OCI-LY1 (cell line): ENCODE data around the gene ETV5.

Experiments used
- H2AFZ ChIP-seq: fragments of 200-600 bp; sonication (generic), shearing (Covaris generic); 2 replicates; pipeline ENCODE4 v1.6.0; 2014; ENCODE audit warnings: antibody characterized with exemption, mild to moderate bottlenecking, low read length
- H3F3A ChIP-seq: fragments of 200-600 bp; sonication (generic), shearing (Covaris generic); 2 replicates; pipeline ENCODE4 v1.6.0; 2014; ENCODE audit warnings: mild to moderate bottlenecking, antibody characterized with exemption, low read length, moderate library complexity; ENCODE audit not compliant: insufficient read depth
- H3K27ac ChIP-seq: fragments of 200-600 bp; sonication (generic); 2 replicates; pipeline ENCODE4 v1.5.1; 2014; ENCODE audit warnings: low read length, mixed run types, mild to moderate bottlenecking, low read depth; ENCODE audit not compliant: poor library complexity, severe bottlenecking
- H3K27me3 ChIP-seq: fragments of 200-600 bp; sonication (generic); 2 replicates; pipeline ENCODE4 v1.6.0; 2014; ENCODE audit warnings: antibody characterized with exemption, mild to moderate bottlenecking, low read length, moderate library complexity; ENCODE audit not compliant: insufficient read depth
- H3K36me3 ChIP-seq: fragments of 200-600 bp; sonication (generic); 2 replicates; pipeline ENCODE4 v1.6.1; 2014; ENCODE audit warnings: mild to moderate bottlenecking, antibody characterized with exemption, low read length, moderate library complexity, mixed read lengths; ENCODE audit not compliant: insufficient read depth
- H3K4me1 ChIP-seq: fragments of 200-600 bp; sonication (generic); 2 replicates; pipeline ENCODE4 v1.5.1; 2014; ENCODE audit warnings: mild to moderate bottlenecking, low read length, moderate library complexity; ENCODE audit not compliant: insufficient read depth, severe bottlenecking
- H3K4me2 ChIP-seq: fragments of 200-600 bp; sonication (generic), shearing (Covaris generic); 2 replicates; pipeline ENCODE4 v1.6.1; 2014; ENCODE audit warnings: low read length
- H3K4me3 ChIP-seq: fragments of 200-600 bp; sonication (generic); 2 replicates; pipeline ENCODE4 v1.5.1; 2014; ENCODE audit warnings: low read length, low read depth, mild to moderate bottlenecking, mixed read lengths; ENCODE audit not compliant: poor library complexity, severe bottlenecking
- H3K79me2 ChIP-seq: fragments of 200-600 bp; shearing (Covaris generic); 2 replicates; pipeline ENCODE4 v1.6.1; 2016; ENCODE audit warnings: mixed run types, low read length, mixed read lengths; ENCODE audit not compliant: insufficient read depth
- H3K9ac ChIP-seq: fragments of 200-600 bp; sonication (generic), shearing (Covaris generic); 2 replicates; pipeline ENCODE4 v1.6.1; 2014; ENCODE audit warnings: mild to moderate bottlenecking, low read length, mixed read lengths
- H3K9me2 ChIP-seq: fragments of 200-600 bp; sonication (generic), shearing (Covaris generic); 2 replicates; pipeline ENCODE4 v1.6.1; 2014; ENCODE audit warnings: low read depth, mild to moderate bottlenecking, low read length, mixed read lengths
- H3K9me3 ChIP-seq: fragments of 200-600 bp; shearing (Covaris generic); 2 replicates; pipeline ENCODE4 v1.6.1; 2014; ENCODE audit warnings: low read length, mixed read lengths
- H4K20me1 ChIP-seq: fragments of 200-600 bp; sonication (generic), shearing (Covaris generic); 2 replicates; pipeline ENCODE4 v1.6.0; 2016; ENCODE audit warnings: mild to moderate bottlenecking, low read length; ENCODE audit not compliant: insufficient read depth
- EZH2 ChIP-seq: fragments of 200-600 bp; sonication (generic), shearing (Covaris generic); IDR thresholded peaks from 2 replicates; pipeline ENCODE4 v1.8.0; 2017; ENCODE audit warnings: borderline replicate concordance, mixed run types, mild to moderate bottlenecking, antibody characterized with exemption, low read length, moderate library complexity, mixed read lengths
- TF ChIP-seq, protein P1 (sequence below): fragments of 200-600 bp; sonication (generic), shearing (Covaris generic); IDR thresholded peaks from 2 replicates; pipeline ENCODE4 v1.5.1; 2017; ENCODE audit warnings: mild to moderate bottlenecking, antibody characterized with exemption, low read length, moderate library complexity, mixed read lengths

Gene ETV5

DNA sequence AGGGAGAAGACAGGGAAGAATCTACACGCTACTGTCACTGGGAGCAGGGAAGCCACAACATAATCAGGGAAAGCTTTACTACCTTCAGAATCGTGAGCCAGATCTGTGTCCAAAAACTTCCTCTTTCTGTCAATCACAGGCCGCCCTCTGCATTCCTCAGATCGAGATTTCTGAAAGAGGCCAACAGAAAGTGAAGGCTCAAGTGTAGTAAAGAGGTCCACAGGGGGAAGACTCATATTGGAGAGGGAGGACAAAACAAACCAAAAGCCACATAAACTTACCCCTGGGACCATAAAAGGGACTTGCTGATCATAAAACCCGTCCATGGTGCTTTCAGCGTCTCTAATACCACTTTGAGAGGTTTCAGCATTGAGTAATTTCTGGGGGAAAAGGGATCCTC, 3.3 kb downstream of the ETV5 start:
- H4K20me1 ChIP-seq: no peaks in the 10 kb centered on the region
- H2AFZ ChIP-seq: no peak overlapping the region
- H3K9ac ChIP-seq: no peak overlapping the region
- peaks cover 22% of the 10 kb centered on the region for H3K4me1 ChIP-seq
- H3K27ac ChIP-seq: no peak overlapping the region
- no peaks in the 10 kb centered on the region for H3K9me2 ChIP-seq
- no peaks in the 10 kb centered on the region for H3K79me2 ChIP-seq
- peaks cover 18% of the 10 kb centered on the region; the same call in 1 of the 2 replicates for H3K27me3 ChIP-seq
- H3K9me3 ChIP-seq: no peaks in the 10 kb centered on the region
- TF ChIP-seq EZH2: no peak
- TF ChIP-seq, protein P1, sequence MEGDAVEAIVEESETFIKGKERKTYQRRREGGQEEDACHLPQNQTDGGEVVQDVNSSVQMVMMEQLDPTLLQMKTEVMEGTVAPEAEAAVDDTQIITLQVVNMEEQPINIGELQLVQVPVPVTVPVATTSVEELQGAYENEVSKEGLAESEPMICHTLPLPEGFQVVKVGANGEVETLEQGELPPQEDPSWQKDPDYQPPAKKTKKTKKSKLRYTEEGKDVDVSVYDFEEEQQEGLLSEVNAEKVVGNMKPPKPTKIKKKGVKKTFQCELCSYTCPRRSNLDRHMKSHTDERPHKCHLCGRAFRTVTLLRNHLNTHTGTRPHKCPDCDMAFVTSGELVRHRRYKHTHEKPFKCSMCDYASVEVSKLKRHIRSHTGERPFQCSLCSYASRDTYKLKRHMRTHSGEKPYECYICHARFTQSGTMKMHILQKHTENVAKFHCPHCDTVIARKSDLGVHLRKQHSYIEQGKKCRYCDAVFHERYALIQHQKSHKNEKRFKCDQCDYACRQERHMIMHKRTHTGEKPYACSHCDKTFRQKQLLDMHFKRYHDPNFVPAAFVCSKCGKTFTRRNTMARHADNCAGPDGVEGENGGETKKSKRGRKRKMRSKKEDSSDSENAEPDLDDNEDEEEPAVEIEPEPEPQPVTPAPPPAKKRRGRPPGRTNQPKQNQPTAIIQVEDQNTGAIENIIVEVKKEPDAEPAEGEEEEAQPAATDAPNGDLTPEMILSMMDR: no peak
- no peaks in the 10 kb centered on the region for H3F3A ChIP-seq
- H3K36me3 ChIP-seq: no peaks in the 10 kb centered on the region
- H3K4me2 ChIP-seq: no peak overlapping the region
- H3K4me3 ChIP-seq: no peak overlapping the region

DNA sequence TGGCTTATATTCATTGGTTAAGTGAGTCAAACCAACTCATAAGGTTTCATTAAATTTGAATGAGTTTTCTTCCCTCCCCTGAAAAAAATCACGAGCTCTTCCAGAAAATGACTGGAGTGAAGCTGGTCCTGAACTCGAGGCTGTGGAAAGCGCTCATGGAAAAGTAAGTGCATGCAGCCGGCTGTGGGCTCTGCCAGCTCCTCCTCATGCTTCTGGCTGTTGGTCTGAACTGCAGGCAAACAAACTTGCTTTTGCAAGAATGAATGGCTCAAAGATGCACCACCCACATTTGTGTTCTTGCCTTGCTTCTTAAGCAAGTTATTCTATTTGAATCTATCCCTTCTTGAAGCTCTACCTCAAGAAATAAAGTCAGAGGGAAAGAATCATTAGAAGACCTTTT, 6.2 kb downstream of the ETV5 start:
- Histone ChIP-seq H3K9ac (no peak overlapping the region), H3K27me3 (0 out of 2 replicates have a peak, but pooled peaks cover 9% of the 10 kb centered on the region), H3F3A (no peaks in the 10 kb centered on the region), H3K9me3 (no peaks in the 10 kb centered on the region), H2AFZ (no peak overlapping the region), H4K20me1 (no peaks in the 10 kb centered on the region), H3K36me3 (no peaks in the 10 kb centered on the region), H3K4me1 (no peaks in the 10 kb centered on the region), H3K4me3 (no peak overlapping the region), H3K4me2 (no peak overlapping the region), H3K79me2 (no peaks in the 10 kb centered on the region), H3K27ac (no peak overlapping the region), H3K9me2 (no peaks in the 10 kb centered on the region)
- TF ChIP-seq, protein P1: no peak
- no peak for TF ChIP-seq EZH2

DNA sequence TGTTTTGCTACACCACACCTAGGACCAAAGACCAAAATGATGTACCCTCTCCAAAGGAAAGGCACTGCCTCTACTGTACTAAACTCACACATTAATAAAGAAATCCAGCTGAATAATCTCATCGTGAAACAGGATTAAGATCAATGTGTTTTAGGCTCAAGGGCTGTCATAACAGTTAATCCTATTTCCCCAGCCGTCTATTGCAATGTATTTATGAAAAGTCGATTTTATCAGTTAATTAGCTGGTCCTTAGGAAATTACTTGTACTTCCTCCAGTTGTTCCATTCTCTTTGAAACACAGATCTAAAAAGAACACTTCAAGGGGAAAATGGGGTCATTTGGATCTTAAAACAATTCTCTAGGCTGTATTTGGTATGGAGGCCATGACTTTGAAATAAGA, 8.5 kb downstream of the ETV5 start:
- 0 out of 2 replicates have a peak, but pooled peaks cover 9% of the 10 kb centered on the region for H3K27me3 ChIP-seq
- TF ChIP-seq, protein P1: no peak
- no peak for TF ChIP-seq EZH2
- no peaks in the 10 kb centered on the region for H4K20me1 ChIP-seq

More for the DNA sequence above, 8.5 kb downstream of the ETV5 start:
- Histone ChIP-seq H3F3A (no peaks in the 10 kb centered on the region), H3K4me2 (no peak overlapping the region), H2AFZ (no peak overlapping the region), H3K9me3 (no peaks in the 10 kb centered on the region), H3K9ac (no peak overlapping the region), H3K9me2 (no peaks in the 10 kb centered on the region), H3K4me3 (no peak overlapping the region), H3K27ac (no peak overlapping the region), H3K36me3 (no peaks in the 10 kb centered on the region), H3K79me2 (no peaks in the 10 kb centered on the region), H3K4me1 (no peaks in the 10 kb centered on the region)
